Smooth muscle cell (in vitro differentiated cells): ENCODE results near the gene TAF11. TPM values are rescaled to one million over a fixed set of nuclear protein-coding genes. Genes with fewer than 3 reads are reported as not detected.

ENCODE experiments used
- DNase-seq: peaks from one replicate; lab custom pipeline; 2025; ENCODE audit not compliant: unreplicated experiment; lab: John Stamatoyannopoulos, UW
- H2AFZ ChIP-seq: fragments of 200-600 bp; sonication (generic); 2 replicates; pipeline ENCODE4 v1.6.0; 2016; ENCODE audit warnings: antibody characterized with exemption, low read depth, mild to moderate bottlenecking
- H3F3A ChIP-seq: fragments of 200-600 bp; sonication (generic); 2 replicates; pipeline ENCODE4 v1.6.0; 2017; ENCODE audit warnings: antibody characterized with exemption, low read depth
- H3K27ac ChIP-seq: fragments of 200-600 bp; sonication (generic); 2 replicates; pipeline ENCODE4 v1.5.1; 2016; ENCODE audit warnings: low read depth, mild to moderate bottlenecking
- H3K27me3 ChIP-seq: fragments of 200-600 bp; sonication (generic); 2 replicates; pipeline ENCODE4 v1.6.1; 2016; ENCODE audit warnings: low read depth, mild to moderate bottlenecking
- H3K36me3 ChIP-seq: fragments of 200-600 bp; sonication (generic); 2 replicates; pipeline ENCODE4 v1.5.1; 2016; ENCODE audit warnings: low read depth
- H3K4me1 ChIP-seq: fragments of 200-600 bp; sonication (generic); 2 replicates; pipeline ENCODE4 v1.5.1; 2016; ENCODE audit warnings: low read depth
- H3K4me2 ChIP-seq: fragments of 200-600 bp; sonication (generic); 2 replicates; pipeline ENCODE4 v1.6.0; 2016; ENCODE audit warnings: mild to moderate bottlenecking
- H3K4me3 ChIP-seq: fragments of 200-600 bp; sonication (generic); 2 replicates; pipeline ENCODE4 v1.5.1; 2016; ENCODE audit warnings: mild to moderate bottlenecking
- H3K79me2 ChIP-seq: fragments of 200-600 bp; sonication (generic); 2 replicates; pipeline ENCODE4 v1.6.0; 2016; ENCODE audit warnings: low read depth, mild to moderate bottlenecking
- H3K9ac ChIP-seq: fragments of 200-600 bp; sonication (generic); 2 replicates; pipeline ENCODE4 v1.6.0; 2016; ENCODE audit warnings: low read depth
- H3K9me3 ChIP-seq: fragments of 200-600 bp; sonication (generic); replicated peaks from 2 replicates; pipeline ENCODE4 v1.5.1; 2016; ENCODE audit warnings: low read depth
- H4K20me1 ChIP-seq: fragments of 200-600 bp; sonication (generic); 2 replicates; pipeline ENCODE4 v1.6.0; 2016; ENCODE audit warnings: low read depth
- CTCF ChIP-seq: fragments of 200-600 bp; sonication (generic); IDR thresholded peaks from 2 replicates; pipeline ENCODE4 v1.5.1; 2017; ENCODE audit warnings: borderline replicate concordance, mild to moderate bottlenecking, antibody characterized with exemption; ENCODE audit not compliant: insufficient read depth, poor library complexity, severe bottlenecking
- WGBS: methylation state at CpG from one replicate; pipeline ENCODE4 v1.1.7; 2016; ENCODE audit warnings: low lambda C conversion rate; 5-methylcytosine and 5-hydroxymethylcytosine counted together
- polyA plus RNA-seq: library from polyadenylated mRNA; unstranded; fragments of >200 nt; fragmentation: Nextera tagmentation; extraction: Ambion mirVana; gene quantifications from 2 replicates; pipeline ENCODE4 v1.2.1, GENCODE V29; 2016
- total RNA-seq: library from RNA; depleted of rRNA; stranded (reverse); fragments of >200 nt; gene quantifications from 2 replicates; pipeline ENCODE4 v1.2.3, GENCODE V29; 2014

TAF11 gene
- total and polyA plus RNA-seq, 2 experiments from 2014 or later = 17.2 to 35.3 TPM

DNA sequence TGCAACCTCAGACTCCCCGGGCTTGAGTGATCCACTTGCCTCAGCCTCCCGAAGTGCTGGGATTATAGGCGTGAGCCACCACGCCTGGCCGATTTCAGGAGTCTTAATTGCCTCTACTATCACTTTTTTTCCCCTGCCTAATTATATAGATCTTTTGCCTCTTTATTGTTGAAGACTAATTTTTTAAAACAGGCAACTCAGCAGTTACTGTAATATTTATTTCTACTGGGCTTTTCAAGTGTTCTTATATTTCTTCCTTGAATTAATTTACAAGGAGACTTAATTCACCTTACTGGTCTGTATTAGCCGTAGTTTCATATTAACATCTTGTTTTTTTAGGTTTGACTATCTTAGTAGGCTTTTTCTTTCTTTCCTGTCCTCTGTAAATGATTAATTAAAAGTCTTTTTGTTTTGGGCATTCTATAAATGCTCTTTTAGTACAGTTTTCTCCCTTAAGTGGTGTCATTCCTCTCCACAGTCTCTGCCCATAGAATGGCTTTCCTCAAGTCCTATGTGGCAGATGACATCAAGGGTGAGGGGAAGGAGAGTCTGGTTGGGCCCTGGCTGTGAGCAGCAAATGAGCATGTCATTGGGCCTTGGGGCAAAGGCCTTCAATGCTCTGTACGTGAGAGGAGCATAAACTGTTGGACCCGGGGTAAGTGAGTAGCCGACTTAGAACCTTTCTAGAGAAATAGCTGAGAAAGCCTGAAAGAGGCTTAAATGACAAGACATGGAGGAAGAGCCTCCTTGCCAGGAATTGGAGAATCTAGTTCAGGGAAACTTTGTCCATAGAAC is 37.2 kb upstream of the TAF11 start:
- Histone ChIP-seq H3K4me1 (peaks cover 29% of the 10 kb centered on the region), H3F3A (no peaks in the 10 kb centered on the region), H3K79me2 (peaks cover 2% of the 10 kb centered on the region), H3K27me3 (no peaks in the 10 kb centered on the region), H3K9ac (no peak overlapping the region), H3K4me2 (no peak overlapping the region), H3K36me3 (no peaks in the 10 kb centered on the region), H3K4me3 (no peak overlapping the region), H3K9me3 (no peaks in the 10 kb centered on the region), H2AFZ (no peak overlapping the region), H4K20me1 (peaks cover 84% of the 10 kb centered on the region), H3K27ac (no peak overlapping the region)
- no peak for TF ChIP-seq CTCF
- DNase-seq = no peak
- 85% methylated on average over 9 of the region's 9 CpGs for WGBS

- Histone ChIP-seq H4K20me1 (peaks cover 80% of the 10 kb centered on the region), H3K4me3 (no peak overlapping the region), H3K27me3 (no peaks in the 10 kb centered on the region), H3K9ac (no peak overlapping the region), H3K79me2 (peaks cover 2% of the 10 kb centered on the region), H3K27ac (no peak overlapping the region), H3K36me3 (no peaks in the 10 kb centered on the region), H3K4me1 (peaks cover 20% of the 10 kb centered on the region), H3K4me2 (no peak overlapping the region), H2AFZ (no peak overlapping the region), H3K9me3 (no peaks in the 10 kb centered on the region), H3F3A (no peaks in the 10 kb centered on the region)
- DNase-seq = no peak
- WGBS = 47% methylated on average over 3 of the region's 3 CpGs
- TF ChIP-seq CTCF = no peak
Observed at GRCh38 chr6:34922177-34922663, 34.4 kb upstream of the TAF11 start.

DNA sequence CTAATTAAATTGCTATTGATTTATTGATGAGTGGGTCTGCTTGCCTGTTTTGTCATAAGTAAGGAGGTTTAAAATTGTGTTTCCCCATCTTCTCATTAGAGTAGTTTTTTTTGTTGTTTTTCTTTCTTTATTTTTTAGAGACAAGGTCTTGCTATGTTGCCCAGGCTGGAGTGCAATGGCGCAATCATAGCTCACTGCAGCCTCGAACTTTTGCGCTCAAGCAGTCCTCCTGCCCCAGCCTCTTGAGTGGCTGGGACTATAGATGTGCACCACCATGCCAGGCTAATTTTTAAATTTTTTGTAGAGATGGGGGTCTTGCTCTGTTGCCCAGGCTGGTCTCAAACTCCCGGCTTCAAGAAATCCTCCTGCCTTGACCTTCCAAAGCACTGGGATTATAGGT is 32.3 kb upstream of the TAF11 start:
- DNase-seq = no peak
- Histone ChIP-seq H3K27me3 (no peaks in the 10 kb centered on the region), H3K27ac (no peak overlapping the region), H3K4me1 (peaks cover 14% of the 10 kb centered on the region), H3K4me2 (no peak overlapping the region), H3K79me2 (peaks cover 2% of the 10 kb centered on the region), H3K9me3 (no peaks in the 10 kb centered on the region), H3K4me3 (no peak overlapping the region), H3F3A (no peaks in the 10 kb centered on the region), H2AFZ (no peak overlapping the region), H3K9ac (no peak overlapping the region), H4K20me1 (peaks cover 80% of the 10 kb centered on the region), H3K36me3 (no peaks in the 10 kb centered on the region)
- 97% methylated on average over 4 of the region's 4 CpGs for WGBS
- no peak for TF ChIP-seq CTCF

DNA sequence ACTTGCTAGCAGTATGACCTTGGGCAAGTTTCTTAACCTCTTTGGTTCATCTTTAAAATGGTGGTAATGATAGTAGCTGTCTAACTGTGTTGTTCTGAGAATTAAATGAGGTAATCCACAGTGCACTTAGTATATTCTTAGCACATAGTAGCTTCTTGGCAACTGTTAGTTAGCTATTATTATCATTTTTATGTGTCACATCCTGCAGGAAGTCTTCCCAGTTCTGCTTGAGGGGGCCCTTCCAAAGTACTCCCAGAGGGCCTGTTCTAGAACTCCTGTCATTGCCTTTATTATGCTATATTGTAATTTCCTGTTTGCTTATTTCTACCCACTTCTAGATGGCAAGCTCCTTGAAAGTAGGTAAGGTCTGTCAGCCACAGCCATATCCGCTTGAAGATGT is 31.8 kb upstream of the TAF11 start:
- peaks cover 6% of the 10 kb centered on the region for H3K79me2 ChIP-seq
- no peaks in the 10 kb centered on the region for H3F3A ChIP-seq
- DNase-seq = no peak
- no peak overlapping the region for H2AFZ ChIP-seq
- 95% methylated on average over 1 of the region's 1 CpG for WGBS
- H3K4me2 ChIP-seq = no peak overlapping the region
- H3K4me1 ChIP-seq = peaks cover 13% of the 10 kb centered on the region
- no peak overlapping the region for H3K27ac ChIP-seq
- no peak for TF ChIP-seq CTCF
- H3K27me3 ChIP-seq = no peaks in the 10 kb centered on the region
- H3K4me3 ChIP-seq = no peak overlapping the region
- no peak overlapping the region for H3K9ac ChIP-seq
- H4K20me1 ChIP-seq = peaks cover 81% of the 10 kb centered on the region
- H3K9me3 ChIP-seq = no peaks in the 10 kb centered on the region
- H3K36me3 ChIP-seq = no peaks in the 10 kb centered on the region
